Measurements from ENCODE around the gene CRYAB. TPM values are rescaled to one million over a fixed set of nuclear protein-coding genes. Genes with fewer than 3 reads are reported as not detected.

CRYAB gene
- total RNA-seq, 4 donors from 2014 or later: 763 to 2,291 (median 1,427) TPM

GRCh38 chr11:111916768-111917167 is 5.2 kb upstream of the CRYAB start:
- in situ Hi-C loops (cut with MboI; ENCODE audit: low sequenced_read_pairs in 4 of 4) (no loop called here), intact Hi-C loops (cut with DNase I; ENCODE audit: low total_unique reads) (no loop called here)
- DNase-seq: no peak
- Histone ChIP-seq H3K27ac (peak overlapping the region; percentile 91 to 94 (median 92)), H3K4me1 (peaks cover 47 to 54% of the 10 kb centered on the region in 2 donors), H3K4me3 (no peak overlapping the region), H3K27me3 (no peaks in the 10 kb centered on the region), H3K36me3 (no peaks in the 10 kb centered on the region), H3K9me3 (no peaks in the 10 kb centered on the region)
- TF ChIP-seq POLR2A (IDR thresholded peaks at IDR 0.05): no peak
- TF ChIP-seq CTCF (IDR thresholded peaks at IDR 0.05 in 4 of 5, conservative IDR thresholded peaks at IDR 0.05 in 1 of 5): no peak
- no peak for ATAC-seq

GRCh38 chr11:111913997-111914396 is 2.4 kb upstream of the CRYAB start:
- Histone ChIP-seq H3K4me3 (peak overlapping the region; percentile 66 to 75 (median 69)), H3K36me3 (peaks cover 0 to 16% of the 10 kb centered on the region in 2 donors), H3K4me1 (peaks cover 37 to 49% of the 10 kb centered on the region in 2 donors), H3K27me3 (no peaks in the 10 kb centered on the region), H3K27ac (peak overlapping the region; percentile 91 to 97 (median 97)), H3K9me3 (no peaks in the 10 kb centered on the region)
- in situ Hi-C loops (cut with MboI; ENCODE audit: low sequenced_read_pairs in 4 of 4): loop anchor here in 1 of 4 donors (5.0 kb wide), 1 partner anchor 37 kb away; the partner anchor contains the start of genes CFAP68 and FDXACB1
- DNase-seq (peak; percentile 42 to 49), ATAC-seq (no peak)
- TF ChIP-seq POLR2A (IDR thresholded peaks at IDR 0.05): no peak
- TF ChIP-seq CTCF (IDR thresholded peaks at IDR 0.05 in 4 of 5, conservative IDR thresholded peaks at IDR 0.05 in 1 of 5): no peak
- intact Hi-C loops (cut with DNase I; ENCODE audit: low total_unique reads): loop anchor here (5.0 kb wide), 1 partner anchor 182 kb away; no protein-coding TSS in a partner anchor

GRCh38 chr11:111913031-111913861 is 1.7 kb upstream of the CRYAB start:
- intact Hi-C loops (cut with DNase I; ENCODE audit: low total_unique reads): loop anchor here (5.0 kb wide), 1 partner anchor 181 kb away; no protein-coding TSS in a partner anchor
- in situ Hi-C loops (cut with MboI; ENCODE audit: low sequenced_read_pairs in 4 of 4): loop anchor here in 1 of 4 donors (5.0 kb wide), 1 partner anchor 36 kb away; the partner anchor contains the start of genes CFAP68 and FDXACB1
- H3K9me3 ChIP-seq: no peaks in the 10 kb centered on the region
- ATAC-seq (peak; percentile 2 to 6), DNase-seq (peak; percentile 31 to 43)
- H3K4me3 ChIP-seq: peak overlapping the region; percentile 66 to 75 (median 69)
- H3K36me3 ChIP-seq: peaks cover 0 to 24% of the 10 kb centered on the region in 2 donors
- TF ChIP-seq CTCF (IDR thresholded peaks at IDR 0.05 in 4 of 5, conservative IDR thresholded peaks at IDR 0.05 in 1 of 5) (no peak), POLR2A (IDR thresholded peaks at IDR 0.05) (no peak)
- no peaks in the 10 kb centered on the region for H3K27me3 ChIP-seq
- peak overlapping the region; percentile 91 to 97 (median 97) for H3K27ac ChIP-seq
- peaks cover 36 to 50% of the 10 kb centered on the region in 2 donors for H3K4me1 ChIP-seq

- H3K4me3 ChIP-seq: peak within 1 kb of the TSS; percentile 70 to 79 (median 74)
- peaks cover 0 to 24% of the 10 kb centered on the region in 2 donors for H3K36me3 ChIP-seq
- peak within 1 kb of the TSS; percentile 91 to 97 (median 97) for H3K27ac ChIP-seq
- in situ Hi-C loops (cut with MboI; ENCODE audit: low sequenced_read_pairs in 4 of 4) (loop anchor here in 1 of 4 donors (5.0 kb wide), 1 partner anchor 35 kb away; the partner anchor contains the start of genes CFAP68 and FDXACB1), intact Hi-C loops (cut with DNase I; ENCODE audit: low total_unique reads) (loop anchor here (5.0 kb wide), 1 partner anchor 180 kb away; no protein-coding TSS in a partner anchor)
- ATAC-seq: peak in 1 of 2 donors; percentile 8
- H3K27me3 ChIP-seq: no peaks in the 10 kb centered on the region
- H3K9me3 ChIP-seq: no peaks in the 10 kb centered on the region
- no peak for TF ChIP-seq CTCF (IDR thresholded peaks at IDR 0.05 in 4 of 5, conservative IDR thresholded peaks at IDR 0.05 in 1 of 5)
- no peak for TF ChIP-seq POLR2A (IDR thresholded peaks at IDR 0.05)
- DNase-seq: peak in 1 of 2 donors; percentile 55
- peaks cover 29 to 43% of the 10 kb centered on the region in 2 donors for H3K4me1 ChIP-seq
Observed at GRCh38 chr11:111912535-111912934, 965 bp upstream of the CRYAB start, which contains the start of gene HSPB2. Gene HSPB2 (plus strand): TSS chr11:111912734. CDS start chr11:111912830, 96 bp downstream.

Measured in gastrocnemius medialis (tissue), 4 donors.